ENCODE data around the gene SLC7A1. TPM values are rescaled to one million over a fixed set of nuclear protein-coding genes. Genes with fewer than 3 reads are reported as not detected.

Gene SLC7A1
- total and polyA plus RNA-seq, 4 experiments from 2014 or later, result 2.8 to 42.6 (median 22.8) TPM

DNA sequence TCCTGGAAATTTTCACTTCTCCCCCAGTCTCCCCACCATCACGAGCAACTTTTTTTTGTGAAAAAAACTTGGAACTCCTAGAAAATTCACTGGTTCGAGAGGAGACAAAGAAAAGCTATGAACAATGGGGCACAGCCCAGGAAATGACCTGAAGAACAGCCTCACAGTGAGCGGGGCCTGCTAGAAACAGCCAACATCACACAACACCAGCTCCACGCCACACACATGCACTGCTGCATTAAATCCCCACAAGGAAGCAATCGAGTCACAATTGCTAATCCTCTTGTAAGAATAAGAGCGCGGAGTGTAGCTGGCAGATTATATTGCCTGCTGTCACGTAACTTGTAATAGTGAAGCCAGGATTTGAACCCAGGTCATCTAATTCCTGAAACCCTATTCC is 48.8 kb downstream of the SLC7A1 start:
- peak overlapping the region in 1 of 7 donors; percentile 5 for H3K27ac Mint-ChIP-seq
- CTCF ChIA-PET (ENCODE audit: partially characterized antibody), result no interaction called here

DNA sequence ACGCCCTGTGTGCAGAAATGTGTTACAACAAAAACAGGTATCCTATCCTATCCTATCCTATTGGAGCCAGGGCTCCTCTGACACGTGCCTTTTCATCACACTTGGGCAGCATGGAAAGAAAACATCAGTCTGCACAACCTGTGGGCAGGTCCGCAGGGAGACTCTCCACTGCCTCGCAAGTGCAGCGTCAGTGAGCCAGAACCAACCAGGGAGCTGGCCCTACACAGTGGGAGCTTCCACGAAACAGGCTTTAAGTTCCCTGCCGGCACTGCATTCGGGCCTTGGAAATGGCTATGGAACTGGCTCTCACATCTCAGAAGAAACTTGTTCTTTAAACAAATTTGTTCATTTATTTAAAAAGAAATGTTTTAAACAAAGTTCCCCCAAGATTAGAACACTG is 49.5 kb downstream of the SLC7A1 start:
- Mint-ChIP-seq H3K4me3 (no peak overlapping the region), H3K9me3 (no peaks in the 10 kb centered on the region), H3K27me3 (no peaks in the 10 kb centered on the region), H3K27ac (peak overlapping the region in 1 of 7 donors; percentile 14), H3K4me1 (peaks cover 10 to 28% (median 19%) of the 10 kb centered on the region in 4 donors), H3K36me3 (peaks cover 43 to 48% of the 10 kb centered on the region in 2 donors)
- no peaks in the 10 kb centered on the region for H3K27me3 ChIP-seq (ENCODE audit: insufficient read depth, low read length)
- POLR2A ChIA-PET (ENCODE audit: partially characterized antibody), result no interaction called here
- no peaks in the 10 kb centered on the region for H3K4me1 ChIP-seq (ENCODE audit: insufficient read depth, low read length)
- no peaks in the 10 kb centered on the region for H3K9me3 ChIP-seq (ENCODE audit: control insufficient read depth in 1 of 2, low read length in 2 of 2)
- H3K4me3 ChIP-seq (ENCODE audit: low read length in 2 of 2), result no peak overlapping the region
- intact Hi-C loops (cut with micrococcal nuclease), result loop anchor here (1.0 kb wide), 1 partner anchor 47 kb away; no protein-coding TSS in a partner anchor
- DNase-seq, result no peak
- CTCF ChIA-PET (ENCODE audit: partially characterized antibody), result interaction anchor here (1.4 kb wide), 1 partner anchor 569 kb away, joined by 3 read pairs; no protein-coding TSS in a partner anchor
- peaks cover 22% of the 10 kb centered on the region for H3K36me3 ChIP-seq (ENCODE audit: insufficient read depth, low read length)
- H3K27ac ChIP-seq (ENCODE audit: low read depth, low read length), result no peak overlapping the region

More for the DNA sequence above, 48.8 kb downstream of the SLC7A1 start:
- intact Hi-C loops (cut with micrococcal nuclease), result loop anchor here (1.0 kb wide), 1 partner anchor 47 kb away; no protein-coding TSS in a partner anchor
- no peaks in the 10 kb centered on the region for H3K27me3 Mint-ChIP-seq
- POLR2A ChIA-PET (ENCODE audit: partially characterized antibody), result no interaction called here
- H3K4me1 Mint-ChIP-seq, result peaks cover 10 to 21% (median 16%) of the 10 kb centered on the region in 4 donors
- H3K27me3 ChIP-seq (ENCODE audit: insufficient read depth, low read length), result no peaks in the 10 kb centered on the region
- no peak overlapping the region for H3K4me3 ChIP-seq (ENCODE audit: low read length in 2 of 2)
- no peaks in the 10 kb centered on the region for H3K9me3 ChIP-seq (ENCODE audit: control insufficient read depth in 1 of 2, low read length in 2 of 2)
- peaks cover 46 to 53% of the 10 kb centered on the region in 2 donors for H3K36me3 Mint-ChIP-seq
- H3K4me3 Mint-ChIP-seq, result no peak overlapping the region
- no peaks in the 10 kb centered on the region for H3K9me3 Mint-ChIP-seq
- H3K36me3 ChIP-seq (ENCODE audit: insufficient read depth, low read length), result peaks cover 27% of the 10 kb centered on the region
- H3K27ac ChIP-seq (ENCODE audit: low read depth, low read length), result no peak overlapping the region
- DNase-seq, result no peak
- no peaks in the 10 kb centered on the region for H3K4me1 ChIP-seq (ENCODE audit: insufficient read depth, low read length)

DNA sequence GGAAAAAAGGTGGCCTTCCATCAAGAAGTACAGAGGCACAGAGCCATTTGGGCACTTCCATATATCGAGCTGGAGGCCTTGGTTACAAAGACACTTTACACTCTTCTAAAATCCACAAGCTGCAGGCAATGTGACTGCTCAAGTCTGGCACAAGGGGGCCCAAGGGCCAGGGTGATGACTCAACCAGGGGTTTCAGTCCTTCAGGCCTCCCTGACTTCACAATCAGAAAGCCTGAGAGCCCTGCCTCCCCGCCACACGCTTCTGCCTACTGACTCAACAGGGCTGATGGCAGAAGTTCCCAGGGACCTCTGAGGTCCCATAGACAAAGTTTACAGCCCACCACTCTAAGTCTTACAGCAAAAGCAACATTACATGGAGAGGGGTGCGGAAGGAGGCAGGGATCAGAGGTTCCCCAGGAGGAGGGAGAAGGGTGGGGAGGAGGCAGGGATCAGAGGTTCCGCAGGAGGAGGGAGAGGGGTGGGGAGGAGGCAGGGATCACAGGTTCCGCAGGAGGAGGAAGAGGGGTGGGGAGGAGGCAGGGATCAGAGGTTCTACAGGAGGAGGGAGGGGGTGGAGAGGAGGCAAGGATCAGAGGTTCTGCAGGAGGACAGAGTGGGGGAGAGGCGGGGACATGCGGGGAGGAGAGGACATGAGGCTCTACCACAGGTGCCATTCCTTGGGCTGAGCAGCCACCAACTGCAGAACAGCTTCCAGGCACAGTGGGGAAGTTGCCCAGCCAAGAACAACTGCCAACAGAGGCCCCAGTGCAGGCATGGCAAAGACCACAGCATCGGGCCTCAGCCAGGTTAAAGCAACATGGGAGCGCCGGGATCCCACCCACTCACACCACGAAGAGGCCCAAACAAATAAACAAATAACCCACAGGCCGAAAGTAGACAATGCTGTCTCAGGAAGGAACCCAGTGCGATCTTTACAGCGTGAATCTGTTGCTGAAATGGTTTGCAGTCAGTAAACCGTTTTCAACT is 52.0 kb downstream of the SLC7A1 start:
- peak overlapping the region in 3 of 7 donors; percentile 37 to 74 (median 61) for H3K27ac Mint-ChIP-seq

DNA sequence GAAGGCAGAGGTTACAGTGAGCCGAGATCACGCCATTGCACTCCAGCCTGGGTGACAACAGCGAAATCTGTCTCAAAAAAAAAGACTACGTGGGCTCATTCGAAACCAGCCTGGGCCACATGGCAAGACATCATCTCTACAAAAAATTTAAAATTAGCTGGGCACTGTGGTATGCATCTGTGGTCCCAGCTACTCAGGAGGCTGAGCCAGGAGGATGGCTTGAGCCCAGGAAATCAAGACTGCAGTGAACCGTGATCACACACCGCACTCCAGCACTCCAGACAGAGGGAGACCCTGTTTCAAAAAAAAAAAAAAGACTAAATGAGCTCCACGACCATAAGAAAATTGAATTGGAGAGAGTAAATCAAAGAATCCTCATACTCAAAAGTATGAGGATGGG is 53.1 kb downstream of the SLC7A1 start:
- H3K4me3 ChIP-seq (ENCODE audit: low read length in 2 of 2), result no peak overlapping the region
- CTCF ChIA-PET (ENCODE audit: partially characterized antibody), result no interaction called here
- peaks cover 7% of the 10 kb centered on the region for H3K4me1 ChIP-seq (ENCODE audit: insufficient read depth, low read length)
- POLR2A ChIA-PET (ENCODE audit: partially characterized antibody), result no interaction called here
- no peak overlapping the region for H3K27ac ChIP-seq (ENCODE audit: low read depth, low read length)
- H3K4me3 Mint-ChIP-seq, result no peak overlapping the region
- no peak for DNase-seq
- no peaks in the 10 kb centered on the region for H3K27me3 Mint-ChIP-seq
- no peaks in the 10 kb centered on the region for H3K9me3 ChIP-seq (ENCODE audit: control insufficient read depth in 1 of 2, low read length in 2 of 2)
- H3K27me3 ChIP-seq (ENCODE audit: insufficient read depth, low read length), result no peaks in the 10 kb centered on the region
- peaks cover 13 to 42% (median 28%) of the 10 kb centered on the region in 4 donors for H3K4me1 Mint-ChIP-seq
- H3K27ac Mint-ChIP-seq, result peak overlapping the region in 1 of 7 donors; percentile 15
- H3K36me3 ChIP-seq (ENCODE audit: insufficient read depth, low read length), result peaks cover 6% of the 10 kb centered on the region
- no peaks in the 10 kb centered on the region for H3K9me3 Mint-ChIP-seq
- peaks cover 28 to 32% of the 10 kb centered on the region in 2 donors for H3K36me3 Mint-ChIP-seq
- intact Hi-C loops (cut with micrococcal nuclease), result no loop called here

More for the DNA sequence above, 52.0 kb downstream of the SLC7A1 start:
- Histone ChIP-seq H3K4me3 (ENCODE audit: low read length in 2 of 2) (no peak overlapping the region), H3K9me3 (ENCODE audit: control insufficient read depth in 1 of 2, low read length in 2 of 2) (no peaks in the 10 kb centered on the region), H3K27me3 (ENCODE audit: insufficient read depth, low read length) (no peaks in the 10 kb centered on the region), H3K36me3 (ENCODE audit: insufficient read depth, low read length) (peaks cover 9% of the 10 kb centered on the region), H3K4me1 (ENCODE audit: insufficient read depth, low read length) (peaks cover 4% of the 10 kb centered on the region), H3K27ac (ENCODE audit: low read depth, low read length) (no peak overlapping the region)
- Mint-ChIP-seq H3K4me1 (peaks cover 8 to 33% (median 25%) of the 10 kb centered on the region in 4 donors), H3K36me3 (peaks cover 32 to 43% of the 10 kb centered on the region in 2 donors), H3K4me3 (no peak overlapping the region), H3K27me3 (no peaks in the 10 kb centered on the region), H3K9me3 (no peaks in the 10 kb centered on the region)
- CTCF ChIA-PET (ENCODE audit: partially characterized antibody), result interaction anchor here (0.7 kb wide), 1 partner anchor 712 kb away, joined by 3 read pairs; no protein-coding TSS in a partner anchor
- POLR2A ChIA-PET (ENCODE audit: partially characterized antibody), result no interaction called here
- intact Hi-C loops (cut with micrococcal nuclease), result no loop called here
- no peak for DNase-seq

DNA sequence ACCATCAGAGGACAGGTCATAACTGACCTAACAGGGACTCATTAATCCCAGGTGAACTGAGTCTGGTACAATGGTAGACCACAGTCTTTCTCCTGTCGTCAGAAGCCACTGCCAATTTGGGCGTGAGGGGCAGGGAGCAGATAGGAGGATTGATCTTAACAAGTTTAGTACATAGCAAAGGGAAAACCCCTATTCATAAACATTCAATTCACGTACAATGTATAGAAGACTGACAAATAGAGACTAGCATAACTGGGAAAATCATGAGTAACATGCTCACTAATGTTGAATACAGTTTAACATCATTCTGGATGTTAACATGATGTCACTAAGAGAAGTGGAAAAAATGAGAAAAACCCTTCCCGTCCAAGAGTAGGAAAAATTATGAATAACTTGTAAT is 54.1 kb downstream of the SLC7A1 start:
- H3K27me3 ChIP-seq (ENCODE audit: insufficient read depth, low read length), result no peaks in the 10 kb centered on the region
- H3K4me3 ChIP-seq (ENCODE audit: low read length in 2 of 2), result no peak overlapping the region
- Mint-ChIP-seq H3K4me3 (no peak overlapping the region), H3K4me1 (peaks cover 12 to 37% (median 28%) of the 10 kb centered on the region in 4 donors), H3K36me3 (peaks cover 24 to 27% of the 10 kb centered on the region in 2 donors), H3K27me3 (no peaks in the 10 kb centered on the region), H3K27ac (peak overlapping the region in 3 of 7 donors; percentile 15 to 38 (median 22)), H3K9me3 (no peaks in the 10 kb centered on the region)
- no peak overlapping the region for H3K27ac ChIP-seq (ENCODE audit: low read depth, low read length)
- DNase-seq, result no peak
- peaks cover 7% of the 10 kb centered on the region for H3K4me1 ChIP-seq (ENCODE audit: insufficient read depth, low read length)
- peaks cover 6% of the 10 kb centered on the region for H3K36me3 ChIP-seq (ENCODE audit: insufficient read depth, low read length)
- intact Hi-C loops (cut with micrococcal nuclease), result no loop called here
- CTCF ChIA-PET (ENCODE audit: partially characterized antibody), result no interaction called here
- POLR2A ChIA-PET (ENCODE audit: partially characterized antibody), result no interaction called here
- H3K9me3 ChIP-seq (ENCODE audit: control insufficient read depth in 1 of 2, low read length in 2 of 2), result no peaks in the 10 kb centered on the region

DNA sequence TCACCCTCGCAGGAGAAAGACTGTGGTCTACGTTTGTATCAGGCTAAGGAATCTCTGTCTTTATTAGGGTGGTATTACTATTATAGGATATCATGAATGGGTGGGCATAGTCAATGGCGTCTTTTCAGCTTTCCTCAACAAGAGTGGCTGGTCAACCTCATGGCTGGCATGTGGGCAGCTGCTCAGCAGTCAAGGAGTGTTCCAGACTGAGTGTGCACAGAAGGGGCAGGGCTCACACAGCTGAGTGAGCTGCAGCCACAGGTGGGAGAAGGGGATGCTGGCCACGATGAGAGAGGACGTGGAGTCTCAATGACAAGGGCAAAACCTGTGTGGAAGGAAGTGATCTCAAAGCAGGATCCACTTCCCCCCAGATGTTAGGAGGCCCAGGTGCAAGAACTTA is 54.7 kb downstream of the SLC7A1 start:
- no peak overlapping the region for H3K4me3 Mint-ChIP-seq
- Histone ChIP-seq H3K36me3 (ENCODE audit: insufficient read depth, low read length) (peaks cover 3% of the 10 kb centered on the region), H3K9me3 (ENCODE audit: control insufficient read depth in 1 of 2, low read length in 2 of 2) (no peaks in the 10 kb centered on the region), H3K4me1 (ENCODE audit: insufficient read depth, low read length) (peaks cover 7% of the 10 kb centered on the region), H3K4me3 (ENCODE audit: low read length in 2 of 2) (no peak overlapping the region), H3K27me3 (ENCODE audit: insufficient read depth, low read length) (no peaks in the 10 kb centered on the region), H3K27ac (ENCODE audit: low read depth, low read length) (no peak overlapping the region)
- H3K4me1 Mint-ChIP-seq, result peaks cover 12 to 34% (median 28%) of the 10 kb centered on the region in 4 donors
- ChIA-PET POLR2A (ENCODE audit: partially characterized antibody) (no interaction called here), CTCF (ENCODE audit: partially characterized antibody) (interaction anchor here (1.5 kb wide), 1 partner anchor 21 kb away, joined by 3 read pairs; no protein-coding TSS in a partner anchor)
- peak overlapping the region in 4 of 7 donors; percentile 22 to 70 (median 50) for H3K27ac Mint-ChIP-seq
- peaks cover 26 to 28% of the 10 kb centered on the region in 2 donors for H3K36me3 Mint-ChIP-seq
- no peak for DNase-seq
- H3K9me3 Mint-ChIP-seq, result no peaks in the 10 kb centered on the region
- no peaks in the 10 kb centered on the region for H3K27me3 Mint-ChIP-seq
- intact Hi-C loops (cut with micrococcal nuclease), result no loop called here

DNA sequence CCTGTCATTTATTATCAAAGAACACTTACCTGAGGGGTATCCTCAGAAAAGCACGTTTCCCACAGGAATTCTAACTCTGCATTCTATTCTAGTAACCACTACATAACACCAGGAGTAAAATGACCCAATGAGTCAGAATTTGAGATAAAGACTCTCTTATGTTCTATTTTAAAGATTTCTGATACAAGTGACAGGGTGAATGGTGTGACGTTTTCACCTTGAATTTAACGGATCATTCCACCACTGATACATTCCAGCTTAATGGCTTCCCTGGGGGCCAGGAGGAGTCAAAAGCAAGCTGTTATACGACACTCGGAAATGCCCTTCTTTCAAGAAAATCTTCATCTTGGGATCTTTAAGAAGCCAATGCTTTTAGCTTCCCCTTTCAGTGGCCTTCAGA is 55.2 kb downstream of the SLC7A1 start:
- no peak for DNase-seq
- ChIA-PET POLR2A (ENCODE audit: partially characterized antibody) (no interaction called here), CTCF (ENCODE audit: partially characterized antibody) (interaction anchor here (1.5 kb wide), 1 partner anchor 21 kb away, joined by 3 read pairs; no protein-coding TSS in a partner anchor)
- Mint-ChIP-seq H3K27me3 (no peaks in the 10 kb centered on the region), H3K36me3 (peaks cover 21 to 28% of the 10 kb centered on the region in 2 donors), H3K4me1 (peaks cover 9 to 30% (median 25%) of the 10 kb centered on the region in 4 donors), H3K9me3 (no peaks in the 10 kb centered on the region), H3K27ac (peak overlapping the region in 1 of 7 donors; percentile 41), H3K4me3 (no peak overlapping the region)
- no peaks in the 10 kb centered on the region for H3K9me3 ChIP-seq (ENCODE audit: control insufficient read depth in 1 of 2, low read length in 2 of 2)
- no peak overlapping the region for H3K27ac ChIP-seq (ENCODE audit: low read depth, low read length)
- H3K4me3 ChIP-seq (ENCODE audit: low read length in 2 of 2), result no peak overlapping the region
- H3K27me3 ChIP-seq (ENCODE audit: insufficient read depth, low read length), result no peaks in the 10 kb centered on the region
- H3K36me3 ChIP-seq (ENCODE audit: insufficient read depth, low read length), result no peaks in the 10 kb centered on the region
- intact Hi-C loops (cut with micrococcal nuclease), result no loop called here
- peaks cover 7% of the 10 kb centered on the region for H3K4me1 ChIP-seq (ENCODE audit: insufficient read depth, low read length)
